CD4-positive, alpha-beta T cell (primary cell): ENCODE data around the gene NYAP2. TPM values are rescaled to one million over a fixed set of nuclear protein-coding genes. Genes with fewer than 3 reads are reported as not detected.

Source experiments
- ATAC-seq: fragments of 200-7000 bp; cut with Tn5 transposase; one replicate; pipeline ENCODE4 v1.10.0; 2022; ENCODE audit warnings: mild to moderate bottlenecking; ENCODE audit not compliant: poor library complexity
- CTCF ChIA-PET: fragments of 350-600 bp; sonication (Branson Sonifier 250); formaldehyde crosslinking; loops from one replicate; lab custom pipeline; 2021; ENCODE audit warnings: antibody characterized with exemption, inconsistent platforms; lab: Charles Lee
- POLR2A ChIA-PET: fragments of 350-600 bp; sonication (Branson Sonifier 250); formaldehyde crosslinking; loops from one replicate; lab custom pipeline; 2021; ENCODE audit warnings: antibody characterized with exemption, inconsistent platforms; lab: Charles Lee
- DNase-seq, 14 experiments: peaks; one replicate each; pipeline ENCODE4 v3.0.0-alpha.2; 2013 to 2020; ENCODE audit warnings: mixed read lengths in 2 of 14
- H3K27ac ChIP-seq, 2 donors: one replicate each; pipeline versions ENCODE4 v1.5.1 to v1.7.0; 2013; ENCODE audit warnings: low read length in 2 of 2, low read depth in 1 of 2, mild to moderate bottlenecking in 1 of 2
- H3K27me3 ChIP-seq, 2 experiments: 1 replicate in 1 of 2; 2 replicates in 1 of 2; pipeline versions ENCODE4 v1.6.1 to v1.7.0; 2013; ENCODE audit warnings: low read length in 2 of 2, control low read depth in 1 of 2, mild to moderate bottlenecking in 1 of 2, moderate library complexity in 1 of 2; ENCODE audit not compliant: insufficient read depth in 2 of 2, control insufficient read depth in 1 of 2
- H3K36me3 ChIP-seq: one replicate; pipeline ENCODE4 v1.6.1; 2013; ENCODE audit warnings: low read length, control low read depth; ENCODE audit not compliant: insufficient read depth
- H3K4me1 ChIP-seq: one replicate; pipeline ENCODE4 v1.6.1; 2013; ENCODE audit warnings: low read length, control low read depth; ENCODE audit not compliant: insufficient read depth
- H3K4me3 ChIP-seq: one replicate; pipeline ENCODE4 v1.5.1; 2013; ENCODE audit warnings: mild to moderate bottlenecking, low read length, moderate library complexity
- H3K9me3 ChIP-seq, 2 experiments: 1 replicate in 1 of 2; 2 replicates in 1 of 2; pipeline versions ENCODE4 v1.6.1 to v1.7.0; 2013; ENCODE audit warnings: low read length in 2 of 2, mild to moderate bottlenecking in 2 of 2, control low read depth in 1 of 2, moderate library complexity in 1 of 2; ENCODE audit not compliant: control insufficient read depth in 1 of 2, insufficient read depth in 1 of 2
- H3K27ac Mint-ChIP-seq: one replicate; pipeline ENCODE4 v1.8.0; 2020; ENCODE audit warnings: mixed read lengths
- H3K27me3 Mint-ChIP-seq: one replicate; pipeline ENCODE4 v1.8.0; 2021; ENCODE audit warnings: mixed read lengths
- H3K36me3 Mint-ChIP-seq: one replicate; pipeline ENCODE4 v1.8.0; 2021; ENCODE audit warnings: low read depth, mixed read lengths
- H3K4me1 Mint-ChIP-seq: one replicate; pipeline ENCODE4 v1.8.0; 2021; ENCODE audit warnings: low read depth, mixed read lengths
- H3K4me3 Mint-ChIP-seq: one replicate; pipeline ENCODE4 v1.8.0; 2020; ENCODE audit warnings: mild to moderate bottlenecking, mixed read lengths
- H3K9me3 Mint-ChIP-seq: one replicate; pipeline ENCODE4 v1.8.0; 2020; ENCODE audit warnings: mixed read lengths
- intact Hi-C, 2 experiments: fragments of 100-400 bp; cut with DNase I in 1 of 2; cut with micrococcal nuclease in 1 of 2; formaldehyde crosslinking; loops; one replicate each; pipeline versions ENCODE4 v1.15.1 to v1.9.0; 2023 to 2025; cut with DNase I, micrococcal nuclease
- total RNA-seq, 174 experiments: library from RNA in 2 of 174; stranded (reverse) in 2 of 174; gene quantifications; one replicate each; pipeline ENCODE4 v1.2.3 and lab custom pipeline; 2021 to 2026
- TF ChIP-seq, protein P1 (sequence below): fragments of 200-600 bp; IDR thresholded peaks from one replicate; pipeline ENCODE4 v1.8.0; 2022; ENCODE audit warnings: antibody characterized with exemption, mild to moderate bottlenecking

Gene NYAP2
- total RNA-seq, 2 experiments from 2014 or later, result not detected

DNA sequence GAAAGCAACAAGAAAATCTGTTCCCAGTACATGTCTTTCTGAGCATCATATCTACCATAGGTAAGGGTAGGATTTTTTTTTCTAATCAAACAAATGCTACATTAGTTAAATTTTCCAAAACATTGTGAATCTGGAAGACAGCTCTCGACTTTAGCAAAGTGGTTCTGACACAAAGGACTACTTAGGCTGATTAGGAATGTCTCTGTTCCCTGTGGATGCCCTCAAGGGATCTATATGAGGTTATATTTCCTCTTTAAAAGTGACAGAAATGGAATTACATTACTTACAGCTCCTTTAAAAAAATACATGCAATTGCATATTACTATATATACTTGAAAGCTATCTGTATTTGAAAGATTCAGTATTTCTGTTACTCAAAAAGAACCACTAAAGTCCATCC, 15.4 kb downstream of the NYAP2 start:
- H3K9me3 ChIP-seq, result no peaks in the 10 kb centered on the region
- Mint-ChIP-seq H3K4me3 (no peak overlapping the region), H3K4me1 (no peaks in the 10 kb centered on the region), H3K9me3 (no peaks in the 10 kb centered on the region), H3K36me3 (no peaks in the 10 kb centered on the region), H3K27ac (no peak overlapping the region), H3K27me3 (peaks cover 34% of the 10 kb centered on the region)
- peaks cover 0 to 6% of the 10 kb centered on the region in 2 experiments for H3K27me3 ChIP-seq
- CTCF ChIA-PET, result interaction anchor here (0.8 to 1.0 kb wide), 2 partner anchors 10 to 33 kb away, joined by 3 read pairs; no protein-coding TSS in a partner anchor
- H3K27ac ChIP-seq, result no peak overlapping the region
- no peaks in the 10 kb centered on the region for H3K4me1 ChIP-seq
- POLR2A ChIA-PET, result no interaction called here
- H3K36me3 ChIP-seq, result no peaks in the 10 kb centered on the region
- intact Hi-C loops, result no loop called here
- TF ChIP-seq, protein P1, sequence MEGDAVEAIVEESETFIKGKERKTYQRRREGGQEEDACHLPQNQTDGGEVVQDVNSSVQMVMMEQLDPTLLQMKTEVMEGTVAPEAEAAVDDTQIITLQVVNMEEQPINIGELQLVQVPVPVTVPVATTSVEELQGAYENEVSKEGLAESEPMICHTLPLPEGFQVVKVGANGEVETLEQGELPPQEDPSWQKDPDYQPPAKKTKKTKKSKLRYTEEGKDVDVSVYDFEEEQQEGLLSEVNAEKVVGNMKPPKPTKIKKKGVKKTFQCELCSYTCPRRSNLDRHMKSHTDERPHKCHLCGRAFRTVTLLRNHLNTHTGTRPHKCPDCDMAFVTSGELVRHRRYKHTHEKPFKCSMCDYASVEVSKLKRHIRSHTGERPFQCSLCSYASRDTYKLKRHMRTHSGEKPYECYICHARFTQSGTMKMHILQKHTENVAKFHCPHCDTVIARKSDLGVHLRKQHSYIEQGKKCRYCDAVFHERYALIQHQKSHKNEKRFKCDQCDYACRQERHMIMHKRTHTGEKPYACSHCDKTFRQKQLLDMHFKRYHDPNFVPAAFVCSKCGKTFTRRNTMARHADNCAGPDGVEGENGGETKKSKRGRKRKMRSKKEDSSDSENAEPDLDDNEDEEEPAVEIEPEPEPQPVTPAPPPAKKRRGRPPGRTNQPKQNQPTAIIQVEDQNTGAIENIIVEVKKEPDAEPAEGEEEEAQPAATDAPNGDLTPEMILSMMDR, result no peak
- ATAC-seq (no peak), DNase-seq (no peak)
- H3K4me3 ChIP-seq, result no peak overlapping the region

DNA sequence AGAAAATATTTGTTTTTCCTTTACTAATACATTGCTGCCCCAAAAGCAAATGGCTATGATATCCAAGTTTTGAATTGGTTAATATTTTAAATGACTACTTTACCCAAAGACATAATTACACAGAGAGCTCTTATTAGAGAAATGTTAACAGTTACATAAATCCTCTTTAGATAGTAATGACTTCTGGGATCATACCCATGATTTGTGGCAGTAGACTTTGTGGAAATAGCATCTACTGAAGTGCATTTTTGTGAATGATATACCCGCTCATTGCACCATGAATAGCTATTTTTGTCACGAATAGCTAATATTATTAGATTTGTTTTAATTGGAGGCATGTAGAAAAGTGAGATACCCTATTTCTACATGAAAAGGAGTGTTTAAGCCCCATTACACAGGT, 15.8 kb downstream of the NYAP2 start:
- ChIA-PET POLR2A (no interaction called here), CTCF (interaction anchor here (0.8 to 1.0 kb wide), 2 partner anchors 11 to 33 kb away, joined by 3 read pairs; no protein-coding TSS in a partner anchor)
- peaks cover 34% of the 10 kb centered on the region for H3K27me3 Mint-ChIP-seq
- H3K9me3 Mint-ChIP-seq, result no peaks in the 10 kb centered on the region
- no peak overlapping the region for H3K4me3 ChIP-seq
- H3K27ac Mint-ChIP-seq, result no peak overlapping the region
- peaks cover 0 to 6% of the 10 kb centered on the region in 2 experiments for H3K27me3 ChIP-seq
- intact Hi-C loops, result no loop called here
- H3K27ac ChIP-seq, result no peak overlapping the region
- H3K36me3 ChIP-seq, result no peaks in the 10 kb centered on the region
- H3K4me1 ChIP-seq, result no peaks in the 10 kb centered on the region
- H3K9me3 ChIP-seq, result no peaks in the 10 kb centered on the region
- H3K4me3 Mint-ChIP-seq, result no peak overlapping the region
- no peaks in the 10 kb centered on the region for H3K4me1 Mint-ChIP-seq
- TF ChIP-seq, protein P1, result no peak
- DNase-seq (no peak), ATAC-seq (no peak)
- no peaks in the 10 kb centered on the region for H3K36me3 Mint-ChIP-seq

DNA sequence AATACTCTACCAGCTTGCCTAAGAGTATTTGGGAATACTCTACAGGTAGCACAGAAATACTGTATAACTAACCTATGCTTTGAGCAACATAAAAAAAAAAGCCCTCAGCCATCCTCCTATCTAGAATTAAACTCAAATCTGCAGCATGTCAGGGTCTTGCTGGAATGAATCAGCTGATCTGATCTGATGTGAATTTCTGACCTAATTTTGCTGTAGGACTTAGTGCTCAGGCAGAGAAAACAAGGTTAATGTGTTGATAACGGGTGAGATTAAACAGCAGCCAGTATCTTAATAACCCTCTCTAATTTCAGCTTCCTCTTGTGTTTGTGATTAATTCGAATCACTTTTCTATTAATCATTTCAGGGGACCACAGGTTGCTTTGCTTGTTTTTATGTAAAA, 16.3 kb downstream of the NYAP2 start:
- H3K9me3 Mint-ChIP-seq, result no peaks in the 10 kb centered on the region
- CTCF ChIA-PET, result interaction anchor here (0.8 to 1.0 kb wide), 2 partner anchors 11 to 32 kb away, joined by 3 read pairs; no protein-coding TSS in a partner anchor
- Histone ChIP-seq H3K4me3 (no peak overlapping the region), H3K27ac (no peak overlapping the region), H3K9me3 (no peaks in the 10 kb centered on the region), H3K4me1 (no peaks in the 10 kb centered on the region), H3K36me3 (no peaks in the 10 kb centered on the region), H3K27me3 (peaks cover 0 to 6% of the 10 kb centered on the region in 2 experiments)
- peaks cover 32% of the 10 kb centered on the region for H3K27me3 Mint-ChIP-seq
- no peak for ATAC-seq
- no peak overlapping the region for H3K27ac Mint-ChIP-seq
- TF ChIP-seq, protein P1, result no peak
- intact Hi-C loops, result no loop called here
- H3K4me3 Mint-ChIP-seq, result no peak overlapping the region
- DNase-seq, result no peak
- no peaks in the 10 kb centered on the region for H3K4me1 Mint-ChIP-seq
- H3K36me3 Mint-ChIP-seq, result no peaks in the 10 kb centered on the region
- POLR2A ChIA-PET, result no interaction called here
